GM18858 (cell line): ENCODE data around the gene NR5A1.

Experiments used
- ATAC-seq: cut with Tn5 transposase; IDR thresholded peaks from one replicate; pipeline ENCODE4 v1.9.1; 2021; ENCODE audit not compliant: unreplicated experiment

Gene NR5A1

GRCh38 chr9:124444166-124444565 is 63.0 kb downstream of the NR5A1 start:
- ATAC-seq: no peak

GRCh38 chr9:124443625-124444024 is 63.6 kb downstream of the NR5A1 start:
- no peak for ATAC-seq

GRCh38 chr9:124442826-124443225 is 64.4 kb downstream of the NR5A1 start:
- ATAC-seq: no peak

GRCh38 chr9:124442379-124442778 is 64.8 kb downstream of the NR5A1 start:
- ATAC-seq: no peak

- no peak for ATAC-seq
Observed at GRCh38 chr9:124441291-124441690, 65.9 kb downstream of the NR5A1 start.

- no peak for ATAC-seq
Observed at GRCh38 chr9:124440786-124441185, 66.4 kb downstream of the NR5A1 start.

GRCh38 chr9:124439686-124440243 is 67.4 kb downstream of the NR5A1 start:
- ATAC-seq: no peak

- ATAC-seq: no peak
Observed at GRCh38 chr9:124439086-124439485, 68.1 kb downstream of the NR5A1 start.

GRCh38 chr9:124438091-124438490 is 69.1 kb downstream of the NR5A1 start:
- no peak for ATAC-seq

- no peak for ATAC-seq
Observed at GRCh38 chr9:124437086-124437485, 70.1 kb downstream of the NR5A1 start.

- ATAC-seq: no peak
Observed at GRCh38 chr9:124436320-124436719, 70.9 kb downstream of the NR5A1 start.
